ENCODE measurements around the gene CEACAM21.

Gene CEACAM21

GRCh38 chr19:41533671-41534215 is 42.2 kb upstream of the CEACAM21 start:
- no peak overlapping the region for H2AFZ ChIP-seq (ENCODE audit: low read depth, low read length)

GRCh38 chr19:41535029-41535622 is 40.8 kb upstream of the CEACAM21 start:
- Histone ChIP-seq H3K4me3 (ENCODE audit: low read length) (peak overlapping the region; percentile 53), H4K20me1 (ENCODE audit: insufficient read depth, low read length) (no peaks in the 10 kb centered on the region), H3K4me2 (ENCODE audit: low read length) (peak overlapping the region; percentile 65), H3K79me2 (ENCODE audit: low read length) (no peaks in the 10 kb centered on the region), H3K4me1 (ENCODE audit: low read length) (peaks cover 78% of the 10 kb centered on the region), H3K9ac (ENCODE audit: low read length) (peak overlapping the region; percentile 47), H2AFZ (ENCODE audit: low read depth, low read length) (no peak overlapping the region), H3K9me3 (ENCODE audit: insufficient read depth, low read length) (no peaks in the 10 kb centered on the region), H3K27me3 (ENCODE audit: low read depth, low read length) (no peaks in the 10 kb centered on the region; the same call in 1 of the 2 replicates), H3K27ac (ENCODE audit: low read length) (peak overlapping the region; percentile 88), H3K36me3 (replicated peaks; ENCODE audit: low read depth, low read length) (no peaks in the 10 kb centered on the region)
- TF ChIP-seq CTCF (IDR thresholded peaks at IDR 0.05; ENCODE audit: low read depth, low read length) (no peak), EZH2phosphoT487 (IDR thresholded peaks at IDR 0.05; ENCODE audit: low read depth) (no peak)

More at GRCh38 chr19:41533671-41534215, 42.2 kb upstream of the CEACAM21 start:
- H4K20me1 ChIP-seq (ENCODE audit: insufficient read depth, low read length), result no peaks in the 10 kb centered on the region
- TF ChIP-seq CTCF (IDR thresholded peaks at IDR 0.05; ENCODE audit: low read depth, low read length) (no peak), EZH2phosphoT487 (IDR thresholded peaks at IDR 0.05; ENCODE audit: low read depth) (no peak)
- 0 out of 2 replicates have a peak overlapping the region, but pooled peaks have one; percentile 88 for H3K27ac ChIP-seq (ENCODE audit: low read length)
- H3K4me1 ChIP-seq (ENCODE audit: low read length), result peaks cover 88% of the 10 kb centered on the region
- H3K27me3 ChIP-seq (ENCODE audit: low read depth, low read length), result peaks cover 9% of the 10 kb centered on the region; the same call in 1 of the 2 replicates
- H3K4me2 ChIP-seq (ENCODE audit: low read length), result peak overlapping the region; percentile 75; the same call in 1 of the 2 replicates
- no peak overlapping the region for H3K4me3 ChIP-seq (ENCODE audit: low read length)
- H3K36me3 ChIP-seq (replicated peaks; ENCODE audit: low read depth, low read length), result peaks cover 5% of the 10 kb centered on the region
- no peak overlapping the region for H3K9ac ChIP-seq (ENCODE audit: low read length)
- no peaks in the 10 kb centered on the region for H3K9me3 ChIP-seq (ENCODE audit: insufficient read depth, low read length)
- H3K79me2 ChIP-seq (ENCODE audit: low read length), result no peaks in the 10 kb centered on the region

- Histone ChIP-seq H3K4me3 (ENCODE audit: low read length) (no peak overlapping the region; the same call in 1 of the 2 replicates), H3K27me3 (ENCODE audit: low read depth, low read length) (no peaks in the 10 kb centered on the region), H3K36me3 (replicated peaks; ENCODE audit: low read depth, low read length) (no peaks in the 10 kb centered on the region), H3K9me3 (ENCODE audit: insufficient read depth, low read length) (no peaks in the 10 kb centered on the region), H4K20me1 (ENCODE audit: insufficient read depth, low read length) (no peaks in the 10 kb centered on the region), H3K27ac (ENCODE audit: low read length) (no peak overlapping the region), H3K4me2 (ENCODE audit: low read length) (peak overlapping the region; percentile 33), H2AFZ (ENCODE audit: low read depth, low read length) (no peak overlapping the region), H3K4me1 (ENCODE audit: low read length) (peaks cover 59% of the 10 kb centered on the region), H3K79me2 (ENCODE audit: low read length) (no peaks in the 10 kb centered on the region), H3K9ac (ENCODE audit: low read length) (peak overlapping the region; percentile 24; the same call in 1 of the 2 replicates)
- TF ChIP-seq EZH2phosphoT487 (IDR thresholded peaks at IDR 0.05; ENCODE audit: low read depth) (no peak), CTCF (IDR thresholded peaks at IDR 0.05; ENCODE audit: low read depth, low read length) (peak; percentile 89)
These were observed 38.2 kb upstream of the CEACAM21 start for GRCh38 chr19:41537789-41538188.

GRCh38 chr19:41540041-41540695 is 35.8 kb upstream of the CEACAM21 start:
- H3K9ac ChIP-seq (ENCODE audit: low read length), result no peak overlapping the region
- no peaks in the 10 kb centered on the region for H3K36me3 ChIP-seq (replicated peaks; ENCODE audit: low read depth, low read length)
- H3K79me2 ChIP-seq (ENCODE audit: low read length), result no peaks in the 10 kb centered on the region
- TF ChIP-seq EZH2phosphoT487 (IDR thresholded peaks at IDR 0.05; ENCODE audit: low read depth) (no peak), CTCF (IDR thresholded peaks at IDR 0.05; ENCODE audit: low read depth, low read length) (no peak)
- H3K27me3 ChIP-seq (ENCODE audit: low read depth, low read length), result no peaks in the 10 kb centered on the region
- H3K4me2 ChIP-seq (ENCODE audit: low read length), result no peak overlapping the region
- no peaks in the 10 kb centered on the region for H4K20me1 ChIP-seq (ENCODE audit: insufficient read depth, low read length)
- H2AFZ ChIP-seq (ENCODE audit: low read depth, low read length), result no peak overlapping the region
- no peak overlapping the region for H3K4me3 ChIP-seq (ENCODE audit: low read length)
- H3K9me3 ChIP-seq (ENCODE audit: insufficient read depth, low read length), result no peaks in the 10 kb centered on the region
- H3K4me1 ChIP-seq (ENCODE audit: low read length), result peaks cover 48% of the 10 kb centered on the region
- H3K27ac ChIP-seq (ENCODE audit: low read length), result no peak overlapping the region
